Measurements from ENCODE around the gene ADD3.

DNA sequence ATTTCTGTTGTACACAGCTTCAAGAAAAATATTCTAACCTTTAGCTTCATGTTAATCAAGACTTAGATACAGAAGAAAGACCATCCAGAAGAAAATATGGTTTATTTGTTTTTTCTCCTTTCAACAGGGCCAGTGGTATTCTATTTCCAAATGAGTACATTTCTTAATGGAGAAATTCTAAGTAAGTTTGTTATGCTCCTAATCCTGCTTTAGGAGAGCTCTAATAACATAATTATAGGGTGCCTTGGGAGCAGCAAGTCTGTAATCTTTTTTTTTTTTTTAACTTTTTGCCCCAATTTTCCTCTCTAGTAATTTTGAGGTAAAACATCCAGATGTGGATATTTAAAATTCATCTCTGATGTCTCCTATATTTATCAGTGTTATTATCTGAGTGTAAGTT lies 98.1 kb downstream of the ADD3 start:
- TF ChIP-seq, protein P1, sequence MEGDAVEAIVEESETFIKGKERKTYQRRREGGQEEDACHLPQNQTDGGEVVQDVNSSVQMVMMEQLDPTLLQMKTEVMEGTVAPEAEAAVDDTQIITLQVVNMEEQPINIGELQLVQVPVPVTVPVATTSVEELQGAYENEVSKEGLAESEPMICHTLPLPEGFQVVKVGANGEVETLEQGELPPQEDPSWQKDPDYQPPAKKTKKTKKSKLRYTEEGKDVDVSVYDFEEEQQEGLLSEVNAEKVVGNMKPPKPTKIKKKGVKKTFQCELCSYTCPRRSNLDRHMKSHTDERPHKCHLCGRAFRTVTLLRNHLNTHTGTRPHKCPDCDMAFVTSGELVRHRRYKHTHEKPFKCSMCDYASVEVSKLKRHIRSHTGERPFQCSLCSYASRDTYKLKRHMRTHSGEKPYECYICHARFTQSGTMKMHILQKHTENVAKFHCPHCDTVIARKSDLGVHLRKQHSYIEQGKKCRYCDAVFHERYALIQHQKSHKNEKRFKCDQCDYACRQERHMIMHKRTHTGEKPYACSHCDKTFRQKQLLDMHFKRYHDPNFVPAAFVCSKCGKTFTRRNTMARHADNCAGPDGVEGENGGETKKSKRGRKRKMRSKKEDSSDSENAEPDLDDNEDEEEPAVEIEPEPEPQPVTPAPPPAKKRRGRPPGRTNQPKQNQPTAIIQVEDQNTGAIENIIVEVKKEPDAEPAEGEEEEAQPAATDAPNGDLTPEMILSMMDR (IDR thresholded peaks at IDR 0.05), result no peak
- TF ChIP-seq ZFX (IDR thresholded peaks at IDR 0.05; ENCODE audit: borderline replicate concordance), result no peak
